Measurements from ENCODE around the gene SGPL1. TPM values are rescaled to one million over a fixed set of nuclear protein-coding genes. Genes with fewer than 3 reads are reported as not detected.

Gene SGPL1
- total RNA-seq, 3 donors from 2014 or later (not counting 1 experiment from before 2014, with no cell fraction given), result 33.7 to 48.4 (median 47.8) TPM

DNA sequence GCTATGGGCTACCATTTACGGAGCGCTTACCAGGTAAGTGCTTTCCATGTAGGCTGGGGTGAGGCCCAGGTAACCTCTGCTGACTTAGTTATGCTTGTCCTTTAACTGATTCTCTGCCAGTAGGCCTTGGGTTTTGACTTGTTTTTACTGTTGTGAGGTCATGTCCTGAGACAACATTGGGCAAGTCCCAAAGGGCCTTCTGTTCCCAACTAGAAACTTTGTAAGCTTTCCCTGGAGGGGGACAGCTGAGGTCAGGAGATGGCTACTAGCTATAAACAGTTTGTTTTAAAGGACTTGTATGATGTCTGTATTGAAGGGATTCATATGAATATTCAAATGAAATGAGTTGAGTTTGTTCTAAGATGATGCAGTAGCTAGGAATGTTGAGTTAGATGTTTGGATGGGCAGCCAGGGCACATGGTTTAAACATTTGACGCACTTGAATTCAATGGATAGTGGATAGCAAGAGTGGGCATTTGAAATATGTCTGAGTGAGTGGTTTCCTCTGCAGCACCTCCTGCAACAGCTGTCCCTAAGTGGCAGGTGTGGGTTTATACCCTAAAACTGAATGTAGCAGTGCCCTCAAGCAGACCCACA is 10.0 kb upstream of the SGPL1 start:
- DNase-seq (no peak), ATAC-seq (no peak)
- intact Hi-C loops (cut with micrococcal nuclease), result no loop called here
- Histone ChIP-seq H3K27me3 (ENCODE audit: control insufficient read depth, insufficient read depth, low read length) (peaks cover 5% of the 10 kb centered on the region), H3K9me3 (ENCODE audit: control insufficient read depth, insufficient read depth, low read length) (no peaks in the 10 kb centered on the region), H3K4me1 (ENCODE audit: control insufficient read depth, insufficient read depth, low read length) (no peaks in the 10 kb centered on the region), H3K36me3 (ENCODE audit: control insufficient read depth, insufficient read depth, low read length) (no peaks in the 10 kb centered on the region), H3K4me3 (ENCODE audit: low read length) (no peak overlapping the region), H3K27ac (ENCODE audit: low read length) (no peak overlapping the region)
- WGBS (ENCODE audit: insufficient coverage), result 93% methylated on average over 3 of the region's 3 CpGs
- TF ChIP-seq CTCF (IDR thresholded peaks at IDR 0.05), result no peak
- Mint-ChIP-seq H3K9me3 (no peaks in the 10 kb centered on the region), H3K4me1 (no peaks in the 10 kb centered on the region), H3K27me3 (ENCODE audit: low read depth in 2 of 2) (peaks cover 4 to 24% of the 10 kb centered on the region in 2 donors), H3K36me3 (no peaks in the 10 kb centered on the region), H3K27ac (no peak overlapping the region), H3K4me3 (no peak overlapping the region)

DNA sequence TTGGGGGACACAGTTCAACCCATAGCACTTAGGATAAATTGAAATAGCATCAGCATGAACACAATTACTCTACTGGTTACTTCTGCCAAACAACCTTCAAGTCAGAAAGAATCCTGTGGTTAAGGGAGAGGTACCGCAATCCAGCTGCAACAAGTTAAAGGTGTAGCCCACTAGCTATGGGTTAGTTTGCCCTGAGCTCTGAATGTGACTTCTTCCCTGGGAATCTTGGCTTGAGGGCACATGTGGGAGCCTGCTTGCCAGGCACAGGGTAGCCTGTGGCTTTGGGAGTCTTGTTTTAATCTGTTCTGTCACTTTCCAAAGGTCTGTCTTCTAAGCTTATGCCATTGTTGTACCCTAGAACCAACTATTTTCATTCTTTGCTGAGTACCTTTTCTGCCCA is 8.9 kb upstream of the SGPL1 start:
- no peaks in the 10 kb centered on the region for H3K36me3 ChIP-seq (ENCODE audit: control insufficient read depth, insufficient read depth, low read length)
- no peak overlapping the region for H3K4me3 ChIP-seq (ENCODE audit: low read length)
- no peaks in the 10 kb centered on the region for H3K36me3 Mint-ChIP-seq
- peaks cover 4 to 24% of the 10 kb centered on the region in 2 donors for H3K27me3 Mint-ChIP-seq (ENCODE audit: low read depth in 2 of 2)
- intact Hi-C loops (cut with micrococcal nuclease), result no loop called here
- no peaks in the 10 kb centered on the region for H3K4me1 Mint-ChIP-seq
- no peak overlapping the region for H3K27ac ChIP-seq (ENCODE audit: low read length)
- H3K4me1 ChIP-seq (ENCODE audit: control insufficient read depth, insufficient read depth, low read length), result no peaks in the 10 kb centered on the region
- H3K27me3 ChIP-seq (ENCODE audit: control insufficient read depth, insufficient read depth, low read length), result peaks cover 2% of the 10 kb centered on the region
- no peak overlapping the region for H3K4me3 Mint-ChIP-seq
- no peaks in the 10 kb centered on the region for H3K9me3 Mint-ChIP-seq
- 100% methylated on average over 1 of the region's 1 CpG for WGBS (ENCODE audit: insufficient coverage)
- ATAC-seq (no peak), DNase-seq (no peak)
- no peak for TF ChIP-seq CTCF (IDR thresholded peaks at IDR 0.05)
- H3K27ac Mint-ChIP-seq, result no peak overlapping the region
- no peaks in the 10 kb centered on the region for H3K9me3 ChIP-seq (ENCODE audit: control insufficient read depth, insufficient read depth, low read length)

- H3K4me1 ChIP-seq (ENCODE audit: control insufficient read depth, insufficient read depth, low read length), result no peaks in the 10 kb centered on the region
- no peak overlapping the region for H3K4me3 Mint-ChIP-seq
- H3K4me1 Mint-ChIP-seq, result no peaks in the 10 kb centered on the region
- H3K36me3 ChIP-seq (ENCODE audit: control insufficient read depth, insufficient read depth, low read length), result no peaks in the 10 kb centered on the region
- H3K27me3 ChIP-seq (ENCODE audit: control insufficient read depth, insufficient read depth, low read length), result peaks cover 2% of the 10 kb centered on the region
- no peaks in the 10 kb centered on the region for H3K36me3 Mint-ChIP-seq
- no peak overlapping the region for H3K4me3 ChIP-seq (ENCODE audit: low read length)
- DNase-seq (no peak), ATAC-seq (no peak)
- no peaks in the 10 kb centered on the region for H3K9me3 ChIP-seq (ENCODE audit: control insufficient read depth, insufficient read depth, low read length)
- no peaks in the 10 kb centered on the region for H3K9me3 Mint-ChIP-seq
- peaks cover 4 to 19% of the 10 kb centered on the region in 2 donors for H3K27me3 Mint-ChIP-seq (ENCODE audit: low read depth in 2 of 2)
- intact Hi-C loops (cut with micrococcal nuclease), result no loop called here
- H3K27ac ChIP-seq (ENCODE audit: low read length), result no peak overlapping the region
- TF ChIP-seq CTCF (IDR thresholded peaks at IDR 0.05), result no peak
- 54% methylated on average over 2 of the region's 3 CpGs for WGBS (ENCODE audit: insufficient coverage)
- H3K27ac Mint-ChIP-seq, result no peak overlapping the region
Observed at GRCh38 chr10:70807556-70807955, 8.2 kb upstream of the SGPL1 start.

- WGBS (ENCODE audit: insufficient coverage), result 96% methylated on average over 6 of the region's 6 CpGs
Observed at GRCh38 chr10:70809011-70809611, 6.6 kb upstream of the SGPL1 start.

More at GRCh38 chr10:70809011-70809611, 6.6 kb upstream of the SGPL1 start:
- no peak for TF ChIP-seq CTCF (IDR thresholded peaks at IDR 0.05)
- Mint-ChIP-seq H3K9me3 (no peaks in the 10 kb centered on the region), H3K36me3 (no peaks in the 10 kb centered on the region), H3K4me1 (peaks cover 0 to under 1% of the 10 kb centered on the region in 2 donors), H3K4me3 (no peak overlapping the region), H3K27me3 (ENCODE audit: low read depth in 2 of 2) (peaks cover 4 to 16% of the 10 kb centered on the region in 2 donors), H3K27ac (no peak overlapping the region)
- Histone ChIP-seq H3K27me3 (ENCODE audit: control insufficient read depth, insufficient read depth, low read length) (peaks cover 2% of the 10 kb centered on the region), H3K27ac (ENCODE audit: low read length) (no peak overlapping the region), H3K36me3 (ENCODE audit: control insufficient read depth, insufficient read depth, low read length) (no peaks in the 10 kb centered on the region), H3K9me3 (ENCODE audit: control insufficient read depth, insufficient read depth, low read length) (no peaks in the 10 kb centered on the region), H3K4me1 (ENCODE audit: control insufficient read depth, insufficient read depth, low read length) (no peaks in the 10 kb centered on the region), H3K4me3 (ENCODE audit: low read length) (no peak overlapping the region)
- DNase-seq (no peak), ATAC-seq (no peak)
- intact Hi-C loops (cut with micrococcal nuclease), result no loop called here

Measured in natural killer cell (primary cell).